HG03025 (cell line): ENCODE data around the gene USP40.

ENCODE experiments used
- ATAC-seq: cut with Tn5 transposase; IDR thresholded peaks from one replicate; pipeline ENCODE4 v1.9.1; 2021; ENCODE audit warnings: mild to moderate bottlenecking, moderate library complexity; ENCODE audit not compliant: unreplicated experiment, low FRiP score

The USP40 gene

DNA sequence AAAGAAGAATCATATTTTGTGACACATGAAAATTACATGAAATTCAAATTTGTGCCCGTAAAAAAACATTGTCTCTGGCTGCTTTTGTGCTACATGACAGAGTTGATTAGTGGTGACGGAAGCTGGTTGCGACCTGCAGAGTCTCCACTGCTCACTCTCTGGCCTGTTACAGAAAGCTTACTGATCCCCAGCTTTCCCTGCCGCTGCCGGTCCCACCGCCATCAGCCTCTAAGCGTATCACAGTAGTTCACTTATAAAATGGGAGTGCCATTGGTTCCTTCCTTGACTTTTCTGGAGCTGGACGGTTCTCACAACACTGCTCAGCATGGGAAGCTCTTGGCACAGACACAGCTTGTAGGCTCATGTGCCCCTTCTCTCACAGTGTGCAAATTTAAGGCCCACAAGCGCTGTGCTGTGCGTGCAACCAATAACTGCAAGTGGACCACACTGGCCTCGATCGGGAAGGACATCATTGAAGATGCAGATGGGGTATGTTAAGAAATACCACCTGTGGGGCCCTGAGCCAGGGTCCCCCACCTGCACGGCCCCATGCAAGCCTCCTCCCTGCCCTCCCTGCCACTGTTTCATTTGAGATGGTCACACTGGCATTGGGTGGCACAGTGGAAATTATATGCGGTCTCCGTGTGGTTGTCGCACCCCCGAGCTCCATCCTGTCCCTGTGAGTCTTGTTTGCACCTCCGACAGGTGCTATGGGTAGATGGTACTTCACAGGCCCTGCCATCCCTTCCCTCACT lies 131.0 kb downstream of the USP40 start:
- no peak for ATAC-seq

GRCh38 chr2:233434666-233435330 lies 131.8 kb downstream of the USP40 start:
- no peak for ATAC-seq

DNA sequence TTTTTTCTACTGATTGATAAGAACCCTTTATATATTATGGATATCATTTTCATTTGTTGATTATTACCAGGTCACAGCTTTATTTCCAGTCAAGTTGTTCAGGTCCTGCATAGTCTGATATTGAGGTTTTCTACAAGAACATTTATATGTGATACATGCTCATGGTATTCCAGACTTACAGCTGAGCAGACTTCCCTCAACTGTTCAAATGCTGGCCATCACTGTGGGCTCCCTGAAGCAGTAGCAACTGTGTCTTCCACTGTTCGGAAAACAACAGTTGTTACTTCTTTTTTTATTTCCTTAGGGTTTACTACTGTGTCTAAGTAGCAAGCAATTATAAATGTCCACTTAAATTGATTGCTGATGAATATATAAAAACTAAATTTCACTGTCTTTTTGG lies 132.8 kb downstream of the USP40 start:
- no peak for ATAC-seq

- no peak for ATAC-seq
Observed at GRCh38 chr2:233433029-233433428, 133.6 kb downstream of the USP40 start.

- ATAC-seq: no peak
Observed at GRCh38 chr2:233430651-233431050, 135.9 kb downstream of the USP40 start.

- no peak for ATAC-seq
Observed at GRCh38 chr2:233430081-233430480, 136.5 kb downstream of the USP40 start.

- no peak for ATAC-seq
Observed at GRCh38 chr2:233429175-233429897, 137.2 kb downstream of the USP40 start.

- ATAC-seq: no peak
Observed at GRCh38 chr2:233428438-233428837, 138.1 kb downstream of the USP40 start.

- no peak for ATAC-seq
Observed at GRCh38 chr2:233428008-233428407, 138.6 kb downstream of the USP40 start.

- ATAC-seq: no peak
Observed at GRCh38 chr2:233426619-233427342, 139.8 kb downstream of the USP40 start.
